HG03103 (cell line): ENCODE data around the gene URI1.
"Not testable (repeated sequence)": the region's sequence is repeated elsewhere in the genome, so short reads cannot be mapped to it uniquely, and the experiment has no call there.

Experiments used
- ATAC-seq: cut with Tn5 transposase; IDR thresholded peaks from one replicate; pipeline ENCODE4 v1.9.1; 2021; ENCODE audit warnings: low read depth; ENCODE audit not compliant: unreplicated experiment

URI1 gene

GRCh38 chr19:29941828-29942403 is at the start of gene URI1:
Gene URI1 (plus strand): TSS chr19:29942239. CDS start chr19:29942548, 309 bp downstream.
- peak; percentile 78 for ATAC-seq

GRCh38 chr19:29893606-29894284 is 48.3 kb upstream of the URI1 start:
- ATAC-seq = no peak

DNA sequence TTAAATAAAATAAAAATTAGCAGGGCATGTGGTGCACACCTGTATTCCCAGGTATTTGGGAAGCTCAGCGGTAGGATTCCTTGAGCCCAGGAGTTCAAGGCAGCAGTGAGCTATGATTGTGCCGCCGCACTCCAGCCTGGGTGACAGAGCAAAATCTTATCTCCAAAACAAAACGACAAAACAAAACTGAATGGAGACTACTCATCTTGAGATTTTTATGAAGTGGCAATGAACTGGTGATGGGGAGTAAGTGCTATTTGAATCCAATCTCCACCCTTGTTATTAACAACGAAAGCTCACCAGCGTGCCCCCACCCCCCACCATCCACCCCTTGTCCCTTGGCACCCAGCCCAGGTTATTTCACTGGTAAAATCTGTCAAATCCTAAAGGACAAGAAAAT is 45.2 kb upstream of the URI1 start:
- no peak for ATAC-seq

- no peak for ATAC-seq
Observed at GRCh38 chr19:29897466-29897865, 44.6 kb upstream of the URI1 start.

- ATAC-seq = no peak
Observed at GRCh38 chr19:29904017-29904416, 38.0 kb upstream of the URI1 start.

GRCh38 chr19:29908963-29909944 is 32.8 kb upstream of the URI1 start:
- ATAC-seq = no peak

GRCh38 chr19:29914933-29915332 is 27.1 kb upstream of the URI1 start:
- no peak for ATAC-seq

DNA sequence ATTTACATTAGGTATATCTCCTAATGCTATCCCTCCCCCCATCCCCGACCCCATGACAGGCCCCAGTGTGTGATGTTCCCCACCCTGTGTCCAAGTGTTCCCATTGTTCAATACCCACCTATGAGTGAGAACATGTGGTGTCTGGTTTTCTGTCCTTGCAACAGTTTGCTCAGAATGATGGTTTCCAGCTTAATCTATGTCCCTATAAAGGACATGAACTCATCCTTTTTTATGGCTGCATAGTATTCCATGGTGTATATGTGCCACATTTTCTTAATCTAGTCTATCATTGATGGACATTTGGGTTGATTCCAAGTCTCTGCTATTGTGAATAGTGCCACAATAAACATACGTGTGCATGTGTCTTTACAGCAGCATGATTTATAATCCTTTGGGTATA is 26.2 kb upstream of the URI1 start:
- ATAC-seq = not testable (repeated sequence)

DNA sequence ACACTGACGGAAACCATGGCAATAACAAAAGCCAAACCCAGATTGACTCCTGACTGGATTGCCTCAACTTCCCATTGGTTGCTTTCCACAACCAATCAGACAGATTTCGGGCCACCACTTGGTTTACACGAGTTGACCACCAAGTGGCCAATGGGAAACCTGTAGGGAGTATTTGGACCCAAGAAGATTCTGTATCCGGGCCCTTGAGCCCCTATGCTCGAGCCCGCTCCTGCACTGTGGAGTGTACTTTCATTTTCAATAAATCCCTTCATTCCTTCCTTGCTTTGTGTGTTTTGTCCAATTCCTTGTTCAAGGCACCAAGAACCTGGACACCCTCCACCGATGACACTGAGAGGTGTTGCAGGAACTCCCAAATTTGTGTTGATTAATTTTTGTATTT is 24.1 kb upstream of the URI1 start:
- no peak for ATAC-seq

DNA sequence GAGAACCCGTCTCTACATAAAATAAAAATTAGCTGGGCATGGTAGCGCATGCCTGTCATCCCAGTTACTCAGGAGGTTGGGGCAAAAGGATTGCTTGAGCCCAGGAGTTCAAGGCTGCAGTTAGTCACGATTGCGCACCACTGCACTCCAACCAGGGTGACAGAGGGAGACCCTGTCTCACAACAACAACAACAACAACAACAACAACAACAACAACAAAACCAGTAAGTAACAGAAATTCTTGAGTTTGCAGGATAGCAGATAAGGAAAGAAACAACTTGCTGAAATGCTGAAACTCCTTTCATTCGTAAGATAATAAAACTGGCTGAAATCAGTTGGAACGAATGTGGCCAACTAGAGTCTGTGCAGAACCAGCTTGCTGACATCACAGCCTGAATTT is 23.1 kb upstream of the URI1 start:
- no peak for ATAC-seq

DNA sequence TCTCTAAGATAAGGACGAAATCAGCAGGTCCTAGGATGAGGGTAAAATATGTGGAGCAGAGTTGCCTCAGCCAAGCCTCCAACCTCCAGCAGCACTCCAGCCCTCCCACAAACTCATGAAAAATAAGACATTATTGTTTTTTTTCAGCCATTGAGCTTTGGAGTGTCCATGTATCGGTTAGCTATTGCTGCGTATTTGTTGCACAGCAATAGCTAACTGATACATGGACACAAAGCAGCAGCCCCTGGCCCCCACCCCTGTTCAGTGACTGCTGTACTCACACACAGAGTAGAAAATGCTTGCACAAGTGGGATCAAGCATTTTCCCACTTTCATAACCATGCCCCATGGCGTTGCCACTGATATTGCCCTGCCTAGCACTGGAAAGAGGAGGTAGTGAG is 19.1 kb upstream of the URI1 start:
- ATAC-seq = no peak

- no peak for ATAC-seq
Observed at GRCh38 chr19:29923653-29924052, 18.4 kb upstream of the URI1 start.

DNA sequence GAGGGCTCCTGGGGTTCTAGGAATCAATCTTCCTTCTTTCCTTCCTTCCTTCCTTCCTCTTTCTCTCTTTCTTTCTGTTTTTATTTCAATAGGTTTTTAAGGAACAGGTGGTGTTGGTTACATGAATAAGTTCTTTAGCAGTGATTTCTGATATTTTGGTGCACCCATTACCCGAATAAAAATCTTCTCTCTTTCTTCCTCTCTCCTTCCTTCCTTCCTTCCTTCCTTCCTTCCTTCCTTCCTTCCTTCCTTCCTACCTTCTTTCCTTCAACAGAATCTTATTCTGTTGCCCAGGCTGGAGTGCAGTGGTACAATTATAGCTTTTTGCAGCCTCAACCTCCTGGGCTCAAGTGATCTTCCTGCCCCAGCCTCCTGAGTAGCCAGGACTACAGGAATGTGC is 16.0 kb upstream of the URI1 start:
- no peak for ATAC-seq

DNA sequence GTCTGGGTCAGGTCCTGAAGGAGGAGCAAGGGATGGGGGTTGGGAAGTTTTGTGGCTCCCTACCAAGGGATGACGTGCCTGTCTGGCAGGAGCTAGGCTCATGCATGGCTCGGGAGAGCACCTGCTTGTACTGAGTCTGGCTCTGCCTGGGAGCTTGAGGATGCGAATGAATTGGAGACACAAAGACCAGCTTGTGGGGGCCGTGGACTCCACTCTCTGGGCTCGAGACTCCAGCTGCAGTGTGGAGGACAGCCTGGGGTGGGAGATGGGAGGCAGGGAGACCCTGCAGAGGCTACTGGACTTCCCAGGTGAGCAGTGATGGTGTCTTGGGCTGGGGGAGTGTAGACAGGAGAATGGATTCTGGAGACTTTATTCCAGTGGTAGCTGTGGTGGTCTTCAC is 15.2 kb upstream of the URI1 start:
- ATAC-seq = no peak

DNA sequence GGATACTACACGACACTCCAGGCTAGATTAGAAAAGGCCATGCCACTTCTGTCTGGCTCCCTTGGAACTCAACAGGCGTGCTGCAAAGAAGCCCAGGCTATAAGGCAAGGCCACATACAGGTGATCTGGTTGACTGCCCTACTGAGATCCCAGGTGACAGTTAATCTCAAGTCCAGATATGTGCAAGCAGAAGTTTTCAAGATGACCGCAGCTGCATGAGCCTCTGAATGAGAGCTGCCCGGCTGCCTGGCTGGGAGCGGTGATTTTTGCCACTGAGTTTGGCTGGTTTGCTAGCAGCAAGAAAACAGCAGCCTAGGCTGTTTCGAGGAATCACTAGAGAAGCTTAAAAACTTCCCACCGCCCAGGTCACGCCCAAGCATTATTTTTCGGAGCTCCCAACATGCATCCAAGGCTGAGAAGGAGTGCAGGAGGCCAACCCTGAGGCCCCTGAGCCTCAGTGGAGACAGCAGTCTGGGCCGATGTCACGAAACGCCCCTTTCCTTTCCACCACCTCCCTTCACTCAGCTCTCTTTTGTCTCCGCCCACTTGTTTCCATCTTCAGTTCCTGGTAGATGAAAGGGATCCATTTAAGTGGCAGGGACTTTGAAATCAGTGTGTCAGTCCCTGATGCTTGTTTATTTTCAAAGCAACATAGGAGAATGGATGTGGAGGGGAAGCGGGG is 14.0 kb upstream of the URI1 start:
- peak; percentile 70 for ATAC-seq

DNA sequence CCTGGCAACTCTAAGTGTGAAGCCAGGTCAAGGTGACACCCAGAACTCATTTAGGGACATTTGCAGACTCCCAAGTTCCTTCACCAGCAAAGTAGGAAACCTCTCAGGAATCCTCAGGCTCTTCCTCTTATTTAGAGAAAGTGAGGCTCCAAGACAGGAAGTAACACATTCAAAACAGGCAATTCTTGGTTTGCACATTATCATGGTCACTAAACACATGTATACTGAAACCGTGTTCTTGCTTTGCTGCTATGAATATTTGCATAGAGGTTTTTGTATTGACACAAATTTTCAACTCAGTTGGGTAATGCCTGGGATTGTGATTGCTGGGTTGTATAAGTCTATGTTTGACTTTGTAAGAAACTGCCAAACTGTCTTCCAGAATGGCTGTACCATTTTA is 13.2 kb upstream of the URI1 start:
- peak; percentile 66 for ATAC-seq

GRCh38 chr19:29934257-29934656 is 7.8 kb upstream of the URI1 start:
- no peak for ATAC-seq

DNA sequence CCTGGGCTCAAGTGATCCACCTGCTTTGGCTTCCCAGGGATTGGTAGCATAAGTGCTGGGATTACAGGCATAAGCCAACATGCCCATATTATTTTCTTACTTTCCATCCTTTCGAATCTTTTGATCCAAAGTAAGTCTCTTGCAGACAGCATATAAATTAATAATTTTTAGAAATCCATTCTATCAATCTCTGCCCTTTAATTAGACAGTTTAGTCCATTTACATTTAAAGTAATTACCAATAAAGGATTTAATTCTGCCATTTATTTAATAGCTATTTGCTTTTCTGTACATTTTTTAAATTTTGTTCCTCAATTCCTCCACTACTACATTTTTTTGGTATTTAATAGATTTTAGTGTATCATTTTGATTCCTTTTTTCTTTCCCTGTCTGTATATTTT is 7.3 kb upstream of the URI1 start:
- no peak for ATAC-seq

DNA sequence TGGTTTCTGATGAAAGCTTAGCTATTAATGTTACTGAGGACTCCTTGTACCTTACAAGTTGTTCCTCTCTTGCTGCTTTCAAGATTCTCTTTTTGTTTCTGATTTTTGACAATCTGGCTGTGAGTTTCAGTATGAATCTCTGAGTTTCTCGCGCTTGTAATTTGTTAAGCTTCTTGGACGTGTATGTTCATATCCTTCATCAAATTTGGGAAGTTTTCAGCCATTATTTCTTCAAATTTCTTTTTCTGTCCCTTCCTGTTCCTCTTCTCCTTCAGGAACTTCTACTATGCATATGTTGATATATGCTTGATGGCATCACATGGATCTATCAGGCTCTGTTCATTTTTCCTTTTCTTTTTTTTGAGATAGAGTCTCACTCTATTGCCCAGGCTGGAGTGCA is 5.6 kb upstream of the URI1 start:
- no peak for ATAC-seq

GRCh38 chr19:29939628-29940027 is 2.4 kb upstream of the URI1 start:
- ATAC-seq = no peak
